NAMALWA (cell line): ENCODE data around the gene SGSM1.
A peak's percentile ranks its signal among the peaks of the same experiment; 100 is the strongest.
"Not testable (repeated sequence)": the region's sequence is repeated elsewhere in the genome, so short reads cannot be mapped to it uniquely, and the experiment has no call there.

Experiments used
- DNase-seq: peaks from one replicate; pipeline ENCODE4 v3.0.0-alpha.2; 2015; ENCODE audit warnings: low spot score

SGSM1 gene

GRCh38 chr22:24894998-24895397 is 89.0 kb downstream of the SGSM1 start:
- DNase-seq = no peak

GRCh38 chr22:24901448-24901847 is 95.4 kb downstream of the SGSM1 start:
- no peak for DNase-seq

- DNase-seq = no peak
Measured at GRCh38 chr22:24905909-24906308, 99.9 kb downstream of the SGSM1 start.

GRCh38 chr22:24907101-24907500 is 101.1 kb downstream of the SGSM1 start:
- DNase-seq = not testable (repeated sequence)

GRCh38 chr22:24920029-24920428 is 114.0 kb downstream of the SGSM1 start:
- no peak for DNase-seq

GRCh38 chr22:24925586-24926427 is 119.8 kb downstream of the SGSM1 start:
- no peak for DNase-seq

GRCh38 chr22:24926428-24926725 is 120.4 kb downstream of the SGSM1 start:
- DNase-seq = no peak

- no peak for DNase-seq
Measured at GRCh38 chr22:24926849-24927579, 121.0 kb downstream of the SGSM1 start.

GRCh38 chr22:24928322-24928721 is 122.3 kb downstream of the SGSM1 start:
- no peak for DNase-seq

GRCh38 chr22:24930678-24931077 is 124.7 kb downstream of the SGSM1 start:
- no peak for DNase-seq

GRCh38 chr22:24935771-24936483 is 129.9 kb downstream of the SGSM1 start:
- no peak for DNase-seq

GRCh38 chr22:24937114-24937513 is 131.1 kb downstream of the SGSM1 start:
- DNase-seq = peak; percentile 43

GRCh38 chr22:24938741-24939341 is 132.8 kb downstream of the SGSM1 start:
- DNase-seq = peak; percentile 72

- DNase-seq = no peak
Measured at GRCh38 chr22:24942301-24942700, 136.3 kb downstream of the SGSM1 start.

- no peak for DNase-seq
Measured at GRCh38 chr22:24944217-24944937, 138.4 kb downstream of the SGSM1 start.

- DNase-seq = no peak
Measured at GRCh38 chr22:24945430-24945829, 139.4 kb downstream of the SGSM1 start.

- no peak for DNase-seq
Measured at GRCh38 chr22:24947383-24947782, 141.4 kb downstream of the SGSM1 start.

GRCh38 chr22:24947881-24948280 is 141.9 kb downstream of the SGSM1 start:
- DNase-seq = no peak

- no peak for DNase-seq
Measured at GRCh38 chr22:24948356-24949202, 142.6 kb downstream of the SGSM1 start.

GRCh38 chr22:24950272-24950902 is 144.4 kb downstream of the SGSM1 start:
- no peak for DNase-seq
